PFSK-1 (cell line): Measurements from ENCODE around the gene TNFRSF17.

ENCODE experiments used
- FOXP2 ChIP-seq: optimal IDR thresholded peaks from 2 replicates; pipeline ENCODE3; 2011; ENCODE audit warnings: borderline replicate concordance, control low read depth, inconsistent platforms; ENCODE audit not compliant: insufficient read depth; ENCODE audit errors: extremely low read length, extremely low read depth
- POLR2AphosphoS5 ChIP-seq: IDR thresholded peaks from 2 replicates; pipeline ENCODE4 v1.6.1; 2012; ENCODE audit warnings: low read depth, mild to moderate bottlenecking, control low read depth, low read length, moderate library complexity
- SIN3A ChIP-seq: IDR thresholded peaks from 2 replicates; pipeline ENCODE4 v1.6.1; 2012; ENCODE audit warnings: mild to moderate bottlenecking, low read length, moderate library complexity, borderline replicate concordance; ENCODE audit not compliant: insufficient read depth
- TAF1 ChIP-seq: IDR thresholded peaks from 2 replicates; pipeline ENCODE4 v1.6.1; 2012; ENCODE audit warnings: low read length, control low read depth, borderline replicate concordance; ENCODE audit not compliant: insufficient read depth
- TF ChIP-seq, protein P1 (sequence below), 2 experiments: IDR thresholded peaks; 2 replicates each; pipeline versions ENCODE4 v1.6.1 to v1.8.0; 2011 to 2012; ENCODE audit warnings: low read depth in 2 of 2, low read length in 2 of 2, control low read depth in 1 of 2, inconsistent platforms in 1 of 2, mild to moderate bottlenecking in 1 of 2, moderate library complexity in 1 of 2; ENCODE audit not compliant: insufficient read depth in 1 of 2

The TNFRSF17 gene

DNA sequence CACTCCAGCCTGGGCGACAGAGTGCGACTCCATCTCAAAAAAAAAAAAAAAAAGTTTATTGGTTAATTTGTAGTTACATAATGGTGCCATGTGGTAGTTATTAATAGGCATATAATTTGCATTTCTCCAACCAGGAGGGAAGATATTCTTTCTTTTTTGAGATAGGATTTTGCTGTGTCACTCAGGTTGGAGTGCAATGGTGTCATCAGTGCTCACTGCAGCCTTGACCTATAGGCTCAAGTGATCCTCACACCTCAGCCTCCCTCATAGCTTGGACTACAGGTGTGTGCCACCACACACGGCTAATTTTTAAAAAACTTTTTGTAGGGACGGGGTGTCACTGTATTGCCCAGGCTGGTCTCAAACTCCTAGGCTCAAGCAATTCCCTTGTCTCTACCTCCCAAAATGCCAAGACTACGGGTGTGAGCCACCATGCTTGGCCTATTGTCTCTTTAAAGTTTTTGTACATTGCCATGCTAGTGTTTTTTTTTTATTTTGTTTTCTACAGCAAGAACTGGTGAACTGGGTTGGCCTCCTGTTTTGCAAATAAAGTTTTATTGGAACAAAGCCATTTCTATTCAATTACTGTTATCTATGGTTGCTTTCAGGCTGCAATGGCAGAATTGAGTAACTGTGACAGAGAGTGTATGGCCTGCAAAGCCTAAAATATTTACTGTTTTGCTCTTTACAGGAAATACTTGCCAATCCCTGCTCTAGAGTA lies 23.4 kb downstream of the TNFRSF17 start:
- TF ChIP-seq, protein P1, sequence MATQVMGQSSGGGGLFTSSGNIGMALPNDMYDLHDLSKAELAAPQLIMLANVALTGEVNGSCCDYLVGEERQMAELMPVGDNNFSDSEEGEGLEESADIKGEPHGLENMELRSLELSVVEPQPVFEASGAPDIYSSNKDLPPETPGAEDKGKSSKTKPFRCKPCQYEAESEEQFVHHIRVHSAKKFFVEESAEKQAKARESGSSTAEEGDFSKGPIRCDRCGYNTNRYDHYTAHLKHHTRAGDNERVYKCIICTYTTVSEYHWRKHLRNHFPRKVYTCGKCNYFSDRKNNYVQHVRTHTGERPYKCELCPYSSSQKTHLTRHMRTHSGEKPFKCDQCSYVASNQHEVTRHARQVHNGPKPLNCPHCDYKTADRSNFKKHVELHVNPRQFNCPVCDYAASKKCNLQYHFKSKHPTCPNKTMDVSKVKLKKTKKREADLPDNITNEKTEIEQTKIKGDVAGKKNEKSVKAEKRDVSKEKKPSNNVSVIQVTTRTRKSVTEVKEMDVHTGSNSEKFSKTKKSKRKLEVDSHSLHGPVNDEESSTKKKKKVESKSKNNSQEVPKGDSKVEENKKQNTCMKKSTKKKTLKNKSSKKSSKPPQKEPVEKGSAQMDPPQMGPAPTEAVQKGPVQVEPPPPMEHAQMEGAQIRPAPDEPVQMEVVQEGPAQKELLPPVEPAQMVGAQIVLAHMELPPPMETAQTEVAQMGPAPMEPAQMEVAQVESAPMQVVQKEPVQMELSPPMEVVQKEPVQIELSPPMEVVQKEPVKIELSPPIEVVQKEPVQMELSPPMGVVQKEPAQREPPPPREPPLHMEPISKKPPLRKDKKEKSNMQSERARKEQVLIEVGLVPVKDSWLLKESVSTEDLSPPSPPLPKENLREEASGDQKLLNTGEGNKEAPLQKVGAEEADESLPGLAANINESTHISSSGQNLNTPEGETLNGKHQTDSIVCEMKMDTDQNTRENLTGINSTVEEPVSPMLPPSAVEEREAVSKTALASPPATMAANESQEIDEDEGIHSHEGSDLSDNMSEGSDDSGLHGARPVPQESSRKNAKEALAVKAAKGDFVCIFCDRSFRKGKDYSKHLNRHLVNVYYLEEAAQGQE (IDR thresholded peaks at IDR 0.05; ENCODE audit: insufficient read depth in 1 of 2, low read depth in 2 of 2, low read length in 2 of 2): no peak
- TF ChIP-seq POLR2AphosphoS5 (no peak), SIN3A (no peak), FOXP2 (no peak), TAF1 (no peak)

DNA sequence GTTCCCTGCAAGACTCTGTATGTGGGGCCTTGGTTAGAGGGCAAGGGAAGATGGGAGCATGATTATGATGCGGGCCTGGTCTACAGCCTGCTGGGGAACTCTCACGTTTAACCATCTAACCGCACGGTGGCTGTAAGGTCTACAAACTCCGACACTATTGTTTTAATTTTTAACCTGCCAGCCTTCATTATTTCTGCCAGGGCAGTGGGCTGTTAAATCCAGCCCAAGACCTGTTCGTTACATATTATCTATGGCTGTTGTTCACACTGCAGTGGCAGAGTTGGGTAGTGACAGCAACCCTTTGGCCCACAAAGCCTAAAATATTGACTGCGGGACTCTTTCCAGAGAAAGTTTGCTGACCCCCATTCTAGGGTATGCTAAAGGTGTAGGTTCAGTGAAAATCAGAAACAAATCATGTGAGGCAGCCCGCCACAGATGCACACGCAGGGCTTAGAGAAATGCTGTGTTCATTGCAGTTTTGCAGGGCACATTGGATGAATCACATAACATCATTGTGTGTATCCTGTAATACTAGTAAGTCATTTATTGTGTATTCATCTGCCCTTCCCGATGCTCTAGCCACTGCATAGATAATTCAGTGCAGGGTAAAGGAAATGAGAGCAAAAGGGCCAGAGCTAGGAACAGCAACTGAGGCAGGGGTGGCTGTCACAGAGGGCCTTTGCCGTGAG lies 25.8 kb downstream of the TNFRSF17 start:
- TF ChIP-seq TAF1 (no peak), POLR2AphosphoS5 (no peak), SIN3A (no peak), FOXP2 (no peak)
- TF ChIP-seq, protein P1 (IDR thresholded peaks at IDR 0.05; ENCODE audit: insufficient read depth in 1 of 2, low read depth in 2 of 2, low read length in 2 of 2): no peak

DNA sequence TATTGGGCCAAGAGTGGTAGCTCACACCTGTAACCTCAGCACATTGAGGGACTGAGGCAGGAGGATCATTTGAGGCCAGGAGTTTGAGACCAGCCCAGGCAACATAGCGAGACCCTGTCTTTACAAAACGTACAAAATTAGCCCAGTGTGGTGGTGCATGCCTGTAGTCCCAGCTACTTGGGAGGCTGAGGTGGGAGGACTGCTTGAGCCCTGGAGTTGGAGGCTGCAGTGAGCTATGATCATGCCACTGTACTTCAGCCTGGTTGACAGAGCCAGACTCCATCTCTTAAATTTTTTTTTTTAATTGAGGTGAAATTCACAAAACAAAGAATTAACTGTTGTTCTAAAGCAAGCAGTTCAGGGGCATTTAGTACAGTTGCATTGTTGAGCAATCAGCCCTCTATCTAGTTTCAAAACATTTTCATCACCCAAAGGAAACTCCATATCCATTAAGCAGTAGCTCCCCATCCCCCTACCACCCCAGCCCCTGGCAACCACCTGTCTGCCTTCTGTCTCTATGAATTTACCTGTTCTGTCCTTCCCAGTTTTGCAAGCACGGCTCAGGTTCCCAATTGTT lies 27.1 kb downstream of the TNFRSF17 start:
- TF ChIP-seq SIN3A: no peak
- no peak for TF ChIP-seq POLR2AphosphoS5
- TF ChIP-seq, protein P1 (IDR thresholded peaks at IDR 0.05; ENCODE audit: insufficient read depth in 1 of 2, low read depth in 2 of 2, low read length in 2 of 2): no peak
- no peak for TF ChIP-seq FOXP2
- TF ChIP-seq TAF1: no peak

DNA sequence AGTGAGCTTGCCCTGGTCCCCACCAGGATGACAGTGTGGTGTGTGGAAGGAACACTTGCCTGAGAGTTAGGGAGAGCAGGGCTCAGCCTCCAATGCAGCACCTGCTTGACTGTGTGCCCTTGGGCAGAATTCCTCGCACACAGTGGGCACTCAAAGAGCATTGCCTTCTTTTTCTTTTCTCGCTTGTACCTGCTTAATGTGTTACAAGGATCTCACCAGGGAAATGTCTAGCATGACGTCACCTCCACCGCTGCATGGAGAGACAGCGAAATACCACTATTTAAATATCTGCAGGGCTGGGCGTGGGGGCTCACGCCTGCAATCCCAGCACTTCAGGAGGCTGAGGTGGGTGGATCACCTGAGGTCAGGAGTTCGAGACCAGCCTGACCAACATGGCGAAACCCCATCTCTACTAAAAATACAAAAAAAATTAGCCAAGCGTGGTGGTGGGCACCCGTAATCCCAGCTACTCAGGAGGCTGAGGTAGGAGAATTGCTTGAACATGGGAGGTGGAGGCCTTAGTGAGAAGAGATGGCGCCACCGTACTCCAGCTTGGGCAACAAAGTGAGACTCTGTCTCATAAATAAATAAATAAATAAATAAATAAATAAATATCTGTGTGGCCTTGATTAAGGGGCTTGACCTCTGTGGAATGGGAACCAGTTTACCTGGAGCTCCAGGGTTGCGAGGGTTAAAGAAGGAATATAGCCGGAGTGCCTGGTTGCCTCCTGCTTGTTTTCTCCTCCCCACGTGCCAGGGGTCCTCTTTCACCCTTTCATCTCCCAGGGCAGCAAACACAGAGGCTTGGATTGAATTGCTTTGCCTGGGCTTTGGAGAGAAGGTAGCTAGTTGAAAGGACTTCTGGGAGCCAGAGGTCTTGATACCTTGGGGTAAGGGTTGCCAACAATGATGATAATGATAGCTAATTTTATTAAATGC lies 27.8 kb downstream of the TNFRSF17 start:
- TF ChIP-seq, protein P1 (IDR thresholded peaks at IDR 0.05; ENCODE audit: insufficient read depth in 1 of 2, low read depth in 2 of 2, low read length in 2 of 2): no peak
- TF ChIP-seq FOXP2 (no peak), SIN3A (no peak), TAF1 (no peak), POLR2AphosphoS5 (no peak)
